Skeletal muscle tissue (tissue), 4 donors: ENCODE data around the gene RHOF. TPM values are rescaled to one million over a fixed set of nuclear protein-coding genes. Genes with fewer than 3 reads are reported as not detected.

Experiments used
- H3K27ac ChIP-seq: one replicate; pipeline ENCODE4 v1.7.0; 2013; ENCODE audit warnings: mild to moderate bottlenecking, low read depth, low read length, inconsistent platforms
- H3K27me3 ChIP-seq, 3 donors: one replicate each; pipeline ENCODE4 v1.7.0; 2013; ENCODE audit warnings: low read length in 3 of 3; ENCODE audit not compliant: control insufficient read depth in 3 of 3, insufficient read depth in 3 of 3
- H3K36me3 ChIP-seq, 3 donors: one replicate each; pipeline ENCODE4 v1.7.0; 2013; ENCODE audit warnings: low read length in 3 of 3; ENCODE audit not compliant: control insufficient read depth in 3 of 3, insufficient read depth in 3 of 3
- H3K4me1 ChIP-seq, 3 donors: one replicate each; pipeline ENCODE4 v1.7.0; 2013; ENCODE audit warnings: low read length in 3 of 3, mild to moderate bottlenecking in 3 of 3; ENCODE audit not compliant: control insufficient read depth in 3 of 3, insufficient read depth in 3 of 3
- H3K4me3 ChIP-seq, 3 donors: one replicate each; pipeline ENCODE4 v1.7.0; 2013; ENCODE audit warnings: low read length in 3 of 3
- H3K9ac ChIP-seq, 3 donors: one replicate each; pipeline ENCODE4 v1.7.0; 2013; ENCODE audit warnings: low read length in 3 of 3, mild to moderate bottlenecking in 3 of 3, moderate library complexity in 2 of 3, low read depth in 1 of 3
- H3K9me3 ChIP-seq, 3 donors: one replicate each; pipeline ENCODE4 v1.7.0; 2013; ENCODE audit warnings: low read length in 3 of 3; ENCODE audit not compliant: control insufficient read depth in 3 of 3
- total RNA-seq: library from RNA; depleted of rRNA; stranded (reverse); fragments of >200 nt; gene quantifications from one replicate; pipeline ENCODE4 v1.2.3, GENCODE V29; 2014
- donor health status: Osteomylitis.

RHOF gene
- total RNA-seq, 1 donor from 2014 or later, result 2.1 TPM

- Histone ChIP-seq H3K9ac (peak overlapping the region; percentile 74 to 99 (median 77)), H3K4me3 (peak overlapping the region; percentile 65 to 76 (median 72)), H3K36me3 (peaks cover 19 to 24% (median 23%) of the 10 kb centered on the region in 3 donors), H3K4me1 (peaks cover 25 to 29% (median 29%) of the 10 kb centered on the region in 3 donors), H3K27me3 (no peaks in the 10 kb centered on the region), H3K9me3 (no peaks in the 10 kb centered on the region), H3K27ac (peak overlapping the region; percentile 80)
These were observed 11.9 kb upstream of the RHOF start for GRCh38 chr12:121805171-121806008.

GRCh38 chr12:121804417-121805111 lies 11.1 kb upstream of the RHOF start:
- Histone ChIP-seq H3K9me3 (no peaks in the 10 kb centered on the region), H3K4me1 (peaks cover 23 to 28% (median 27%) of the 10 kb centered on the region in 3 donors), H3K4me3 (peak overlapping the region; percentile 63 to 72 (median 71)), H3K36me3 (peaks cover 15 to 17% (median 16%) of the 10 kb centered on the region in 3 donors), H3K9ac (peak overlapping the region; percentile 74 to 99 (median 77)), H3K27me3 (no peaks in the 10 kb centered on the region), H3K27ac (peak overlapping the region; percentile 80)

GRCh38 chr12:121803861-121804416 lies 10.5 kb upstream of the RHOF start, which contains the start of gene SETD1B:
SETD1B (plus strand) TSS chr12:121804009; CDS start chr12:121804738, 729 bp downstream.
- Histone ChIP-seq H3K4me1 (peaks cover 28 to 33% (median 32%) of the 10 kb centered on the region in 3 donors), H3K9ac (peak within 1 kb of the TSS; percentile 99 to 100 (median 99)), H3K4me3 (peak within 1 kb of the TSS; percentile 75 to 87 (median 81)), H3K36me3 (peaks cover 9 to 13% (median 12%) of the 10 kb centered on the region in 3 donors), H3K9me3 (no peaks in the 10 kb centered on the region), H3K27ac (peak within 1 kb of the TSS; percentile 100), H3K27me3 (no peaks in the 10 kb centered on the region)

- H3K4me3 ChIP-seq, result peak overlapping the region; percentile 75 to 87 (median 81)
- peaks cover 35 to 41% (median 41%) of the 10 kb centered on the region in 3 donors for H3K4me1 ChIP-seq
- no peaks in the 10 kb centered on the region for H3K27me3 ChIP-seq
- H3K9ac ChIP-seq, result peak overlapping the region; percentile 99 to 100 (median 99)
- H3K27ac ChIP-seq, result peak overlapping the region; percentile 100
- no peaks in the 10 kb centered on the region for H3K9me3 ChIP-seq
- peaks cover 4 to 7% (median 6%) of the 10 kb centered on the region in 3 donors for H3K36me3 ChIP-seq
These were observed 9.6 kb upstream of the RHOF start for GRCh38 chr12:121802843-121803698.

- H3K4me3 ChIP-seq, result peak overlapping the region; percentile 75 to 87 (median 81)
- peak overlapping the region; percentile 99 to 100 (median 99) for H3K9ac ChIP-seq
- no peaks in the 10 kb centered on the region for H3K9me3 ChIP-seq
- peaks cover 39 to 46% (median 45%) of the 10 kb centered on the region in 3 donors for H3K4me1 ChIP-seq
- H3K36me3 ChIP-seq, result peaks cover 2 to 5% (median 2%) of the 10 kb centered on the region in 3 donors
- peak overlapping the region; percentile 100 for H3K27ac ChIP-seq
- no peaks in the 10 kb centered on the region for H3K27me3 ChIP-seq
These were observed 9.0 kb upstream of the RHOF start for GRCh38 chr12:121802485-121802842.

GRCh38 chr12:121801595-121802484 lies 8.4 kb upstream of the RHOF start:
- H3K27ac ChIP-seq, result peak overlapping the region; percentile 100
- H3K4me1 ChIP-seq, result peaks cover 41 to 47% (median 46%) of the 10 kb centered on the region in 3 donors
- H3K9ac ChIP-seq, result peak overlapping the region; percentile 99 to 100 (median 99)
- H3K9me3 ChIP-seq, result no peaks in the 10 kb centered on the region
- no peaks in the 10 kb centered on the region for H3K27me3 ChIP-seq
- peaks cover 2 to 3% (median 2%) of the 10 kb centered on the region in 3 donors for H3K36me3 ChIP-seq
- peak overlapping the region; percentile 75 to 87 (median 81) for H3K4me3 ChIP-seq

- Histone ChIP-seq H3K9ac (peak overlapping the region; percentile 99 to 100 (median 99)), H3K27ac (peak overlapping the region; percentile 100), H3K4me1 (peaks cover 41 to 47% (median 46%) of the 10 kb centered on the region in 3 donors)
These were observed 7.5 kb upstream of the RHOF start for GRCh38 chr12:121800694-121801594.

More at GRCh38 chr12:121800694-121801594, 7.5 kb upstream of the RHOF start:
- no peaks in the 10 kb centered on the region for H3K9me3 ChIP-seq
- peaks cover 0 to 4% (median 3%) of the 10 kb centered on the region in 3 donors for H3K36me3 ChIP-seq
- peak overlapping the region; percentile 75 to 87 (median 81) for H3K4me3 ChIP-seq
- H3K27me3 ChIP-seq, result no peaks in the 10 kb centered on the region
